HG02623 (cell line): ENCODE measurements around the gene MAP2K5.

Experiments used
- ATAC-seq: cut with Tn5 transposase; IDR thresholded peaks from one replicate; pipeline ENCODE4 v1.9.1; 2021; ENCODE audit warnings: moderate library complexity; ENCODE audit not compliant: unreplicated experiment

Gene MAP2K5

DNA sequence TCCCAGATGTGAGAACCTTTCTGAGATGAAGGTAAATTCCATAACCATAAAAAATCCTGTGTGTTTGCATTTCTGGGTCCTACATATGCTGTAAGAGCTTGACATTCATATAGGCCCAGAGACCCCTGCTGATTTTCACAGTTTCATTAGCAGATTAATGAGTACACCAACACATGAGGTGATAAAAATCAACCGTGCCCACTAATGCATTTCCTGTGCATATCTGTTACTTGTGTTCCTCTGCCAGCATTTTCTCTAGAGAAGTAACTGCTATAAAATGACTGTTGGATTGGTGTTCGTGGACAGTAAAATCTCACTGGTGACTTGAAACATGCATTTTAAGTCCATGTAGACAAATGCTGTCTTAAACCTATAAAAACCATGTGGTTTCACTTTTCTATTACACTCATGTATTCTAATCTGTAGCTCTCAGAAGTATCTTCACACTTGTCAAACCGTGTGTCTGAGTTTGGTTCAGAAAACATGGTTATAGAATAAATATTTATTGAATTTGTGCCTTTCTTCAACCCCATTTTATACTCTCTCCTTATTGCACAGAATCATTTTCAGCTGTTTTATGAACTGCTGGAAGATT, 14.6 kb downstream of the MAP2K5 start:
- no peak for ATAC-seq

- no peak for ATAC-seq
These were observed 16.0 kb downstream of the MAP2K5 start for GRCh38 chr15:67558502-67558901.

GRCh38 chr15:67559158-67559557, 16.7 kb downstream of the MAP2K5 start:
- ATAC-seq = no peak

- no peak for ATAC-seq
These were observed 17.1 kb downstream of the MAP2K5 start for GRCh38 chr15:67559576-67559975.

GRCh38 chr15:67560320-67560719, 17.8 kb downstream of the MAP2K5 start:
- no peak for ATAC-seq

DNA sequence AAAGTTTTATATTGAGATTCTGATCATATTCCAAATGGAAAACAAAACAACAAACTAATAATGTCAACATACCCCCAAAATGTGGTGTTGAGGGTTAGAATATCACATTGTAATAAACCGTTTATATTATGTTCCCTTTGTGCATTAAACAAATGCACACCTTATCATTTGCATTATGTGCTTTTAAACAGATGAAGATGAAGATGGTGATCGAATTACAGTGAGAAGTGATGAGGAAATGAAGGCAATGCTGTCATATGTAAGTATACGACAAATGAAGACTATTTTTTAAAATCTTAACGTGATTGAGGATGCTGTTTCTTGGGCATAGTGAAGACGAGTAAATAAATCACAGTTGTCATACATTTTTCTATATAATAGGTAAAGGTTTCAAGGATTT, 20.6 kb downstream of the MAP2K5 start:
- no peak for ATAC-seq

DNA sequence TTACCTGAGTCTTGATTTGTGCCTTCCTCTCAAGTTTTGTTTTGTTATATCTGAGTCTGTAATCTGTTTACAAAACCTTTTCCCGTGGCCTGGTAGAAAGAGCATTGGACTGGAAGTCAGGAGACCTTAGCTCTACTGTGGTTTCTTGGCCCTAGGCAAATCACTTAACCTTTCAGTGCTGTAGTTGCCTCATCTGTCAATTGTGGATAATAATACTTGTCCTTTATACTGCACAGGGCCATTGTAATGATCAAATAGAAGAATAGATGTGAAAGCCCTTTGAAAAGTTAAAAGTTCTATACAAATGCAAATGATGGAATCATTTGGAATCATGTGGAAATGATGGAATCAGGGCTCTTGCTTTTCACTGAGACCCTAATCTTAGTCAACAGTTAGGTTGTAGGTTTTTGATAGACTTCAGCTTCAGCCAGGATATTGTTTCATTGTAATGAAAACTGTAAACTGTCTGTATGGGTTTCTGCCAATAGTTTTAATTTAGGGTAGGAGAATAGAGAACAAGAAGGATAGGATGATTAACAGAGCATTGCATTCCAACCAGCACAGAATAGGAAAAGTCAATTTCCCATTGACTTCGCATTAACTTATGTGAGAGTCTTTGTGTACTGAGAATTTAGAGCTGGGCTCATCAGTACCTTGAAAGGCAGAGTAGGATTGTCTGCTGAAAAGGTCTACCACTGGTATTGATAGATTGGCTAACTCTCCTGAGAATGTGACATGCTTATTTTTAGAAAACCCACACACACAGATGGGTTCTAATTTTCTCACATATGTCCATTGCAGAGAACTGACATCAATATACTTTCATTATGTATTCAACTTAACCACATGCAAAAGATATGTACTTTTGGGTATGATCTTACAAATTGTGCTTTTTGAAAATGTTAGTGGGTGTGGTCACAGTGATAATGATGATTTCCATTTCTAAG, 21.8 kb downstream of the MAP2K5 start:
- peak; percentile 84 for ATAC-seq

- ATAC-seq = peak; percentile 10
These were observed 22.5 kb downstream of the MAP2K5 start for GRCh38 chr15:67564968-67565345.

GRCh38 chr15:67569668-67570067, 27.2 kb downstream of the MAP2K5 start:
- ATAC-seq = no peak

GRCh38 chr15:67570875-67571647, 28.6 kb downstream of the MAP2K5 start:
- ATAC-seq = no peak

DNA sequence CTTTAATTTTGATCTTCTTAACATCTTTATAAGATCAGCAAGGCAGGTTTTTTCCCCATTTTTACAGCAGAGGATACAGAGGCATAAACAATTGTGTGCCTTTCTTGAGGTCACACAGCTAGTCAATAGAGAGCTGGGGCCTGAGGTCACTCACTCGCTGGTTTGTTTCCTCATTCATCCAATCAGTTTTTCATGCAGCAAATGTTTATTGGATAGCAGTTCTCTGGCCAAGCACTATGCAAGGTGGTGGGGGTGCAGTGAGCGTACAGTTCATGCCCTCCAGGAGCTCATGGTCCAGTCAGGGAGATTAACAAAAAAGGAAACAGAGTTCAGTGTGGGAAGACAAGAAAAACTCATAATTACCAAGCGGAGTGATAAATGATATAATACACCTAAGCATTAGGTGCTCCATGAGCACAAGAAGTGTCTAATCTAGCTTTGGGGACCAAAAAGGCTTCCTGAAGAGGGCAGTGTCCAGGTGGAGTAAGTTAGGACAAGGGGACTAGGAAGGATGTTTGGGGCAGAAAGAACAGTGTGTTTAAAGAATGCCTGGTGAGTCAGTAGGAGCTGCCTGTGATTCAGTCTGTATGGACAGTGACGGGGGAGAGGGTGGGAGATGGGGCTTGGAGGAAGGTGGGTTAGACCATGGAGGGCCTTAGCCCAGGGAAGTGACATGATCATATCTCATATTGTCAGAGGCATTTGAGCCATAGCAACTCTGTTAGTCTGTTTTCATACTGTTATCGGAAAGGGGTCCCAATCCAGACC, 29.3 kb downstream of the MAP2K5 start:
- no peak for ATAC-seq

GRCh38 chr15:67573194-67573593, 30.7 kb downstream of the MAP2K5 start:
- no peak for ATAC-seq

- ATAC-seq = no peak
These were observed 32.6 kb downstream of the MAP2K5 start for GRCh38 chr15:67575039-67575502.

DNA sequence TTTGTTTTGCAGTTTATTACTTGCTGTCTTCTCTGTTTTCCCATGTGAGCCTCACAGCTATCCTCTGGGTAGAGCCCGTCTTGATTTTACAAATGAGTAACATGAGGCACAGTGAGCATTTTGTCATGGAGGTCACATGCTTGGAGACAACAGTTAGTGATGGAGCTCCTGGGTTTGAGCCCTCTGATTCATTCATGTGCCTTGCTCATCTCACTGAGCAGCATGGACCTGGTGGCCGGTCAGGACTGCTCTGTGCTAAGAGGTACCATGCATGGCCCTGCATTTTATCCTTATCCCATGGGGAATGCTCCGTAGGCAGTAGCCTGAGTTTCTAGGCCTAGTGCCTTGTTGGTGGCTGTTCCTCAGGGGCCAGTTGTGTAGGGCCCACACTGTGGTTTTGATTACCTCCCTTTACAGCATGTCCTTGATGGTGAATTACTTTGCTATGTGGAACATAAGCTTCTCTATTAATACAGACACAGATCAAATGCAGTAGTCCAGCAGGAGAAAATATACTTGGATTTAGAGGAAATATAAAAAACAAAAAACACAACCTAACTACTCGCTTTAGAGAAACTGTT, 35.6 kb downstream of the MAP2K5 start:
- no peak for ATAC-seq

DNA sequence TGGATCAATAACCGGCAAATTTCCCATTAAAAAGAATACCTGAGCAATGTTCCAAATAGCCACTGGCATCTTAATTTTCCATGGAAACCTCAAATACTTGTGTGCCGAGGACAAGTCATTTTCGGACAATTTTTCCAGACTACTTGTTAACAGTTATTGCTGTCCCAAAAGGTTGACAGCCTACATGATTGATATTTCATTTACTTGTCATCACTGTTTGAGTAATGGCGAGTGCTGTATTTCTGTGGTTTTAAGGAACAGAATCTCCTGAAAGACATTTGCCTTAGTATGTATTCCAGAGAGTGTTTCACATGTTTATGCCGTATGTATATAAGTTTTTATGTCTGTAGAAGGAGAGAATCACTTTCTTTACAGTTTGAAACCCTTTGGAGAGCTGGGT, 36.7 kb downstream of the MAP2K5 start:
- no peak for ATAC-seq

DNA sequence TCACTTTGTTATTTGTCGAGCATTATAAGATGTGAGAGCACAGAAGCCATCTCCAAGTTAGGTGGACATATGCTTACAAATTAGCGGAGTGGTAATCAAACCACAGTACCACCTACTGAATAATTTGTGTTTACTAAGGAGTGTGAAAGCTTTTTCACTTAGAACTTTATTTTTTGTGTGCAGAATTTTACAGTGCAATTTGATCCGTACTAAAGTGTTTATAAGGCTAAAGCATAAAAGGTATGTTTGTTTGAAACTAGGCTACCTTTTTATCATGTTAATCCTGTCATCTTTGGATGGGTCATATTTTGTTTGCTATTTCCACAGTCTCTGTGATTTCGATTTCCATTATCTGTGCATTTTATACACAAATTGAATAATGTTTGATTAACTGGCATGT, 37.5 kb downstream of the MAP2K5 start:
- ATAC-seq = no peak

GRCh38 chr15:67584157-67584556, 41.7 kb downstream of the MAP2K5 start:
- ATAC-seq = no peak

DNA sequence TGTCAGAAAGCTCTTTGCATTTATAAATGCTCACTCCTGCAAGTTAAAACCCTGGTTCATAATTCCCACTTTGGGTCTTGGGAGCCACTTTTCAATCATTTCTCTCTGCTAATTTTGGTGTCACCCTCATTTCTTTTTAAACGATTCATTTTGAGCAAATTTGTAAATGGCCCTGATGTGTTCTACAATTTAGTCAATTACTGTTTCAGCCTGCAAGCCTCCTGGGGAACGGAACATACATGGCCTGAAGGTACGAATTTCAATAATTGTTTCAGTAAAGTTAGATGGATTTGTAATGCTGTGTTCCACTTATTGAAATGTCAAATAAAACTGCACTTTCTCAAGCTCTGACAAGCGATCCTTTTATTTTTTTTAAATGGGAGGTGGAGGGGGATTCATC, 43.2 kb downstream of the MAP2K5 start:
- no peak for ATAC-seq

- no peak for ATAC-seq
These were observed 44.8 kb downstream of the MAP2K5 start for GRCh38 chr15:67587331-67587730.

- no peak for ATAC-seq
These were observed 45.3 kb downstream of the MAP2K5 start for GRCh38 chr15:67587754-67588153.
